ENCODE measurements around the gene MPL. TPM values are rescaled to one million over a fixed set of nuclear protein-coding genes. Genes with fewer than 3 reads are reported as not detected.

MPL gene
- total RNA-seq, 1 donor from 2014 or later = not detected

GRCh38 chr1:43365678-43366077 lies 28.1 kb downstream of the MPL start:
- no peak for DNase-seq (ENCODE audit: low read depth, low spot score)
- no peak overlapping the region for H3K27ac Mint-ChIP-seq (ENCODE audit: unreplicated experiment)
- H3K4me3 Mint-ChIP-seq = peak overlapping the region; percentile 82
- H3K36me3 Mint-ChIP-seq (ENCODE audit: low read depth) = peaks cover 27% of the 10 kb centered on the region
- peaks cover 51% of the 10 kb centered on the region for H3K4me1 Mint-ChIP-seq
- no peak for TF ChIP-seq CTCF (conservative IDR thresholded peaks at IDR 0.05)
- no peaks in the 10 kb centered on the region for H3K9me3 Mint-ChIP-seq
- H3K27me3 Mint-ChIP-seq (ENCODE audit: low read depth) = no peaks in the 10 kb centered on the region

DNA sequence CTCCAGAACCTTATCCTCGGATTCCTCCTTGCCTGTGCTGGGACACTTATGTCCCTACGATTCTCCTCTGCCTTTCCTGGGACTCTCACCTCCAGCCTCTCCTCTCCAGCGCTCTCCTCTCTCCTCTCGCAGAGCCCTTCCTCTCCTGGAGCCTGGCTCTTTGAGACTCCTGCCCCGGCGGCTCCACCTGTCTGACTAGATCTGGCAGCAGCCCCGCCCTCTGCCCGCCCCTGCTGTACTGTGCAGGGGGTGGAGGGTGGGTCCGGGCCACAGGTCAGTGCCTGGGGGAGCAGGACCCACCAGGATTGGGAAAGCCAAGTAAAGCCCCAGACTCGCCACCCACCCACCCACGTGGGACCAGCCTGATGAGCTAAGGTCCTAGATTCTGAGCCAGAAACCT lies 28.6 kb downstream of the MPL start:
- no peak for TF ChIP-seq CTCF (conservative IDR thresholded peaks at IDR 0.05)
- DNase-seq (ENCODE audit: low read depth, low spot score) = no peak
- Mint-ChIP-seq H3K4me3 (peak overlapping the region; percentile 82), H3K9me3 (no peaks in the 10 kb centered on the region), H3K4me1 (peaks cover 46% of the 10 kb centered on the region), H3K36me3 (ENCODE audit: low read depth) (peaks cover 25% of the 10 kb centered on the region), H3K27ac (ENCODE audit: unreplicated experiment) (no peak overlapping the region), H3K27me3 (ENCODE audit: low read depth) (no peaks in the 10 kb centered on the region)

- Mint-ChIP-seq H3K4me3 (peak overlapping the region; percentile 86), H3K9me3 (no peaks in the 10 kb centered on the region), H3K27ac (ENCODE audit: unreplicated experiment) (no peak overlapping the region), H3K27me3 (ENCODE audit: low read depth) (no peaks in the 10 kb centered on the region), H3K36me3 (ENCODE audit: low read depth) (peaks cover 20% of the 10 kb centered on the region), H3K4me1 (peaks cover 42% of the 10 kb centered on the region)
- no peak for TF ChIP-seq CTCF (conservative IDR thresholded peaks at IDR 0.05)
- no peak for DNase-seq (ENCODE audit: low read depth, low spot score)
Measured at GRCh38 chr1:43366601-43367025, 29.0 kb downstream of the MPL start.

- no peak for DNase-seq (ENCODE audit: low read depth, low spot score)
- peak overlapping the region; percentile 86 for H3K4me3 Mint-ChIP-seq
- H3K9me3 Mint-ChIP-seq = no peaks in the 10 kb centered on the region
- no peak for TF ChIP-seq CTCF (conservative IDR thresholded peaks at IDR 0.05)
- H3K27me3 Mint-ChIP-seq (ENCODE audit: low read depth) = no peaks in the 10 kb centered on the region
- no peak overlapping the region for H3K27ac Mint-ChIP-seq (ENCODE audit: unreplicated experiment)
- peaks cover 15% of the 10 kb centered on the region for H3K36me3 Mint-ChIP-seq (ENCODE audit: low read depth)
- H3K4me1 Mint-ChIP-seq = peaks cover 35% of the 10 kb centered on the region
Measured at GRCh38 chr1:43367026-43367903, 29.6 kb downstream of the MPL start.

- Mint-ChIP-seq H3K27me3 (ENCODE audit: low read depth) (no peaks in the 10 kb centered on the region), H3K4me1 (peaks cover 30% of the 10 kb centered on the region)
- no peak for TF ChIP-seq CTCF (conservative IDR thresholded peaks at IDR 0.05)
Measured at GRCh38 chr1:43367904-43368645, 30.5 kb downstream of the MPL start, which contains the start of gene ELOVL1. ELOVL1 (minus strand) TSS chr1:43368011; CDS start chr1:43365609, 2,402 bp downstream.

More at GRCh38 chr1:43367904-43368645, 30.5 kb downstream of the MPL start, which contains the start of gene ELOVL1:
- Mint-ChIP-seq H3K4me3 (peak within 1 kb of the TSS; percentile 86), H3K27ac (ENCODE audit: unreplicated experiment) (peak within 1 kb of the TSS; percentile 92), H3K36me3 (ENCODE audit: low read depth) (peaks cover 15% of the 10 kb centered on the region), H3K9me3 (no peaks in the 10 kb centered on the region)
- DNase-seq (ENCODE audit: low read depth, low spot score) = peak; percentile 88
